Stimulated activated CD8-positive, alpha-beta memory T cell treated with anti-CD3 and anti-CD28 coated beads, Interleukin-7, amount 100 ng/mL, for 1 hour (primary cell): ENCODE measurements around the gene LMOD1.
"Not testable (repeated sequence)": the region's sequence is repeated elsewhere in the genome, so short reads cannot be mapped to it uniquely, and the experiment has no call there.

Source experiments
- DNase-seq, 2 donors: peaks; one replicate each; pipeline ENCODE4 v3.0.0-alpha.2; 2020; ENCODE audit warnings: low read depth in 2 of 2

Gene LMOD1

GRCh38 chr1:201947697-201948008, 1.3 kb upstream of the LMOD1 start:
- no peak for DNase-seq

DNA sequence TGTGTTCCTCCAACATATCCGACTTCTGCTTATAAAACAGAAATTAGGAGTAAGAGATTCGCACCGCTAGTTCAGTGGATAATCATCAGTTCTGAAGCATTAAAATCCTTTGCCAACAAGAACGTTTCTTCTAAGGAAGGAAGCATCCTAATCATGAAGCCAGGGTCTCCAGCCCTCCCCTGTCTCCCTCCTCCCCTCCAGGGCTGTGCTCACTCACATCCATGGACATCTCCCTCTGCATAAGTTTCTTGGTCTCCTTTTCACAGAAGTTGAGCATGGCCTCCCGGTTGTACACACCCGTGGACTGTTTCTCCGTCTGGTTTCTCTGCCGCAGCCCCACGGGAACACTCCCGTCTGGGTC, 505 bp downstream of the LMOD1 start:
- no peak for DNase-seq

DNA sequence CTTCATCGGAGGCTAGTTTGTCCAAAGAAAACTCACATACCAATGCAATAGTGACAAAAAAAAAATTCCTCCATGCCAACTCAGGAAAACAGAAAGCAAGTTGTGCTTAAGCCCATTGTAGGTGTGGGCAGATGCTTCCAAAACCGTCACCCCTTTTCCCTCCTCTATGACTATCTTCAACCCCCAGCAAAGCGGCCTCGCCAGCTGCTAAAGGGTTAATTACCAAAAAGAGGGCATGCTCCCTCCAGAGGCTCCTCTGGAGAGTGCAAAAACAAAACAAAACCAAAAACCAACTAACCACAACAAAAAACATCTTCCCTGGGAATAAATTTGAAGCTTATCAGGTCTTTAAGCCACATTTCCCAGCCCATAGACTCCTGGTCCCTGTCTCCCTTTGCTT, 1.2 kb downstream of the LMOD1 start:
- no peak for DNase-seq

GRCh38 chr1:201944639-201945038, 1.7 kb downstream of the LMOD1 start:
- DNase-seq = no peak

GRCh38 chr1:201944002-201944401, 2.3 kb downstream of the LMOD1 start:
- no peak for DNase-seq

DNA sequence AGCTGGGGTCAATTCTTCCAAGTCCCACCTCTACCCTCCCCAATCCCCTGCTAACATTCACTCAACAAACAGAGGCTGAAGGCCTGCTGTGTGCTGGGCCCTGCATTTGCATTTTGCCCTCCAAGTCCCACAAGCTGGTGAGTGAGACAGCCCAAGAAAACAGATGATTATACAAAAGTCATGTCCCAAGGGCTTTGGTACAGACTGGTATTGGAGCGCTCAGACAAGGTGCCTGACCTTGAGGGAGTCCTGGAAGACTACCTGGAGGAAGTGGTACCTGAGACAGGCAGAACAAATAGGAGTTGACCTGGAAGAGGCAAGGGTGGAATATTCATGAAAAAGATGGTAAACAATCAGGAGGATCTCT, 4.2 kb downstream of the LMOD1 start:
- DNase-seq = no peak

GRCh38 chr1:201941420-201942128, 4.8 kb downstream of the LMOD1 start:
- no peak for DNase-seq

- not testable (repeated sequence) for DNase-seq
Observed at GRCh38 chr1:201940316-201940715, 6.0 kb downstream of the LMOD1 start.

DNA sequence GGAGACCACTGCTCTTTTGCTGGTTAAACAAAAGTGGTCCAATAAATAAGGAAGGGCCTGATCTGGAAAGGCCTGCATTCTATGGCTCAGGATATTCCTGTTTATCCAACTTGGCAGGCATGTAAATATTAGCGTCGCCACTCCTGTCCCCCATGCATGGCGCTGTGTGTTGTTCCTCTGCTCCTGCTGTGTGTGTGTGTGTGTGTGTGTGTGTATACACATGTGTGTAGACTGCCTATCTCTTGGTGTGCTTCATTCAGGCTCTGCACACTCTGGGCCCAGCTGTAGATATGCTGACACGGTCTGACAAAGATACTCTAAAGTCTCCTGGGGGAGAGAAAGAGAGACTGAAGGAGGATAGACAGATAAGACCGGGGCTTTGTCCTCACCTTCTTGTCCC, 6.8 kb downstream of the LMOD1 start:
- no peak for DNase-seq

- DNase-seq = no peak
Observed at GRCh38 chr1:201939148-201939547, 7.2 kb downstream of the LMOD1 start.

DNA sequence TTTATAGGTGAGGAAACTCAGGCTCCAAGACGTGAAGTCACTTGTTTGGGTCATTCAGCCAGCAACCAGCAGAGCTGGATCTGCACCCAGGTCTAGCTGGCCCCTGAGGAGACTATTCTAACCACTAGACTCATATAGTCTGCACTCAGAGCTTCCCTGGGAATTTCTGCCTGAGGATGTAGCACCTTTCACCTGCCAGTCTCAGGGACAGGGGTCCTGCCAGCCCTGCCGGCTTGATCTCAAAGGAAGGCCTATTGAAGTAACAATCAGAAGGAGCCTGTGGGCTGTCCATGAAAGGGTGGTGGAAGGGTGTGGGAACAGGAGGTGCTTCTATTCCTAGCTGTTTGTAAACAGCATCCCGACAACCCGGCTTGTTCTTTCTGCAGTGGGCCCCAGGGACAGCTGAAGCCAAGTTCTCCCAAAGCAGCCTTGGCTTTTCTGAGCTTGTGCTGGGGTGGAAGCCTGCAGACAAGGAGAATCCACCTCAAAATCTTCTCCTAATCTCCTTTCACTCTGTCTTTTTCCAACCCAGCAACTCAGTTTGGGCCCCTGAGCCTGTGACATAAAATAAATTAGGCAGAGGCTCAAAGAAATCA, 7.8 kb downstream of the LMOD1 start:
- no peak for DNase-seq

DNA sequence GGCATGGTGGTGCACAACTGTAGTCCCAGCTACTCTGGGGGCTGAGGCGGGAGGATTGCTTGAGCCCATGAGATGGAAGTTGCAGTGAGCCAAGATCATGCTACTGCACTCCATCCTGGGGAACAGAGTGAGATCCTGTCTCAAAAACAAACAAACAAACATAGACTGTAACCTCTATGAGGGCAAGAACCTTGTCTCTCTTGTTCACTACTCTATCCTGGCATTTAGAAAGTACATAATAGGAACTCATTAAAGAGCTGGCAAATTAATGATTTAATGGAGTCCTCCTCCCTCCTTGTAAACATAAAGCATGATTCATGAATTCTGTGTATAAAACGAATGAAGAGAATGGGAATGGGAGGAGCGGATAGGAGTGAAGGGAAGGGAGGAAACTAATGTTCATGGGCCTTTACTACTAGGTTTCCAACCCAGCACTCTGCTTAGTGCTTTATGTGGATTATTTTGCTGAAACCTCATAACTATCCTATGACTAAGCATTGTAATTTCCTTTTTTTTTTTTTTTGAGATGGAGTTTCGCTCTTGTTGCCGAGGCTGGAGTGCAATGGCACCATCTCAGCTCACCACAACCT, 8.6 kb downstream of the LMOD1 start:
- DNase-seq = no peak

GRCh38 chr1:201933840-201934430, 12.4 kb downstream of the LMOD1 start:
- no peak for DNase-seq

- no peak for DNase-seq
Observed at GRCh38 chr1:201930803-201931202, 15.5 kb downstream of the LMOD1 start.

GRCh38 chr1:201930137-201930536, 16.2 kb downstream of the LMOD1 start:
- no peak for DNase-seq

GRCh38 chr1:201928266-201928665, 18.1 kb downstream of the LMOD1 start:
- no peak for DNase-seq

- no peak for DNase-seq
Observed at GRCh38 chr1:201925981-201926645, 20.2 kb downstream of the LMOD1 start.

- no peak for DNase-seq
Observed at GRCh38 chr1:201925301-201925567, 21.1 kb downstream of the LMOD1 start.

DNA sequence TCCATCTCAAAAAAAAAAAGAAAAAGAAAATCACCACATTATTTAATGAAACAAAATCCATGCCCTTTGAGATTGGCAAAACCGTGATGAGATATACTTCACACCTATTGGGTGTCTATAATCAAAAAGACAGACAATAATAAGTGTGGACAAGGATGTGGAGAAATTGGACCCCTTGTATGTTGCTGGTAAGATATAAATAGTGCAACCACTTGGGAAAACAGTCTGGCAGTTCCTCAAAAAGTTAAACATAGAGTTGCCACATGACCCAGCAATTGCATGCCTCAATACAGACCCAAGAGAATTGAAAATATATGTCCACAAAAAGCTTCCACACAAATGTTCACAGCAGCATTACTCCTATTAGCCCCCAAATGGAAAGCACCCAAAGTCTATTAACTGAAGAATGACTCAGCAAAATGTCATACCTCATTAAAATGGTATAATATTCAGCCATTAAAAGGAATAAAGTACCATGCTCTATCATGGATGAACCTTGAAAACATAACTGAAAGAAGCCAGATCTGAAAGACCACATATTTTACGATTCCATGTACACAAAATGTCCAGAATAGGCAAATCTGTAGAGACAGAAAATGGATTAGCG, 24.3 kb downstream of the LMOD1 start:
- DNase-seq = no peak

GRCh38 chr1:201918343-201918742, 28.0 kb downstream of the LMOD1 start:
- no peak for DNase-seq

- no peak for DNase-seq
Observed at GRCh38 chr1:201917362-201918033, 28.9 kb downstream of the LMOD1 start.

DNA sequence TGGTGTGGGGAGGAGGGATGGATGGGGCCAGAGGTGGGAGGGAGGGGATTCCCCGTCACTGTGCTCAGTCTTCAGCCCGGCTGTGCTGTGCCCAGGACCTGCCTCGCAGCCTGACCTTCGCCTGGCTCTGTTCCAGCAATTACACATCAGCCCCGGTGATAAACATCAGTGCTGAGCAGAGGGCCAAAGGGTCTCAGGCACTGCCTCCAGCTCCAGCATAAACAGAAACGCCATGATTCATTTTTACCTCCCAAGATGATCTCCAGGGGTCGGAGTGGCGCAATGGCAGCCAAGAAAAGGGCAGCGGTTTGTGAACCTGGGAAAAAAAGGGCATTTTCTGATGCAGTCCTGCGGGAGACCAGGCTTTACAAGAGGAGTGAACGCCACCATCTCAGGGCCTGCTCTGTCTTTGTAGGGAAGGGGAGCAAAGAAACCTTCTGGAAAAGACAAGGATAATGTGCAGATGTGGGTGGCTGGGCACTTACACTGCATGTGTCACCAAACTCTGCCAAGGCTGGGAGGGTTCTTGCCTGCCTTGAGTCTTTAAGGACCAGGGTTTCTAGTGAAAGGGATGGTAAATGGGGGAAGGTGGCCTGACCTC, 29.6 kb downstream of the LMOD1 start:
- no peak for DNase-seq
